Activated CD4-positive, alpha-beta T cell treated with anti-CD3 and anti-CD28 coated beads, Interleukin-2, amount 10 ng/mL, durations not matched to agents 24 days and 14 days (primary cell): ENCODE data around the gene ERF. TPM values are rescaled to one million over a fixed set of nuclear protein-coding genes. Genes with fewer than 3 reads are reported as not detected.

Experiments used
- DNase-seq: peaks from one replicate; pipeline ENCODE4 v3.0.0; 2022
- H3K27ac Mint-ChIP-seq: one replicate; pipeline ENCODE4 v1.8.0; 2022; ENCODE audit warnings: mild to moderate bottlenecking, mixed read lengths
- H3K27me3 Mint-ChIP-seq: one replicate; pipeline ENCODE4 v1.8.0; 2022; ENCODE audit warnings: mixed read lengths
- H3K36me3 Mint-ChIP-seq: one replicate; pipeline ENCODE4 v1.8.0; 2022; ENCODE audit warnings: low read depth, mild to moderate bottlenecking, mixed read lengths
- H3K4me1 Mint-ChIP-seq: one replicate; pipeline ENCODE4 v1.8.0; 2021; ENCODE audit warnings: mixed read lengths
- H3K4me3 Mint-ChIP-seq: one replicate; pipeline ENCODE4 v1.8.0; 2022; ENCODE audit warnings: mild to moderate bottlenecking, moderate library complexity, mixed read lengths
- H3K9me3 Mint-ChIP-seq: one replicate; pipeline ENCODE4 v1.8.0; 2021; ENCODE audit warnings: mixed read lengths
- intact Hi-C: fragments of 100-400 bp; cut with micrococcal nuclease; formaldehyde crosslinking; loops from one replicate; pipeline ENCODE4 v1.15.1; 2023
- total RNA-seq: library from RNA; stranded (reverse); gene quantifications from 2 replicates; pipeline ENCODE4 v1.2.3, GENCODE V29; 2022

Gene ERF
- total RNA-seq, 1 donor from 2014 or later, result 71.6 TPM

DNA sequence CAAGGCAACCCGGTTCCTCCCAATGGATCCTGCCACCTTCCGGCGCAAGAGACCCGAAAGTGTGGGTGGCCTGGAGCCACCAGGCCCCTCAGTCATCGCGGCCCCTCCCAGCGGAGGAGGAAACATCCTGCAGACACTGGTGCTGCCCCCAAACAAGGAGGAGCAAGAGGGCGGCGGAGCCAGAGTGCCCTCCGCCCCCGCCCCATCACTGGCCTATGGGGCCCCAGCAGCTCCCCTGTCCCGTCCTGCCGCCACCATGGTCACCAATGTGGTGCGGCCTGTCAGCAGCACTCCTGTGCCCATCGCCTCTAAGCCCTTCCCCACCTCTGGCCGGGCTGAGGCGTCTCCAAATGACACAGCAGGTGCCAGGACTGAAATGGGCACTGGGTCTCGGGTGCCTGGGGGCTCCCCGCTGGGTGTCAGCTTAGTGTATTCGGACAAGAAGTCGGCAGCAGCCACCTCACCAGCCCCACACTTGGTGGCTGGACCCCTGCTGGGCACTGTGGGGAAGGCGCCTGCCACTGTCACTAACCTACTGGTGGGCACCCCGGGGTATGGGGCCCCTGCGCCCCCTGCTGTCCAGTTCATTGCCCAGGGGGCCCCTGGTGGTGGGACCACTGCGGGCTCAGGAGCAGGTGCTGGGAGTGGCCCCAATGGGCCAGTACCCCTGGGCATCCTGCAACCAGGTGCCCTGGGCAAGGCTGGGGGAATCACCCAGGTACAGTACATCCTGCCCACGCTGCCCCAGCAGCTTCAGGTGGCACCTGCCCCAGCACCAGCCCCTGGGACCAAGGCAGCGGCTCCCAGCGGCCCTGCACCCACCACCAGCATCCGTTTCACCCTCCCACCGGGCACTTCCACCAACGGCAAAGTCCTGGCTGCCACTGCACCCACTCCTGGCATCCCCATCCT lies 35.9 kb upstream of the ERF start:
- Mint-ChIP-seq H3K9me3 (no peaks in the 10 kb centered on the region), H3K27ac (no peak overlapping the region), H3K4me3 (no peak overlapping the region), H3K36me3 (peaks cover 31% of the 10 kb centered on the region), H3K27me3 (no peaks in the 10 kb centered on the region), H3K4me1 (peaks cover 8% of the 10 kb centered on the region)
- DNase-seq, result peak; percentile 82
- intact Hi-C loops, result no loop called here

DNA sequence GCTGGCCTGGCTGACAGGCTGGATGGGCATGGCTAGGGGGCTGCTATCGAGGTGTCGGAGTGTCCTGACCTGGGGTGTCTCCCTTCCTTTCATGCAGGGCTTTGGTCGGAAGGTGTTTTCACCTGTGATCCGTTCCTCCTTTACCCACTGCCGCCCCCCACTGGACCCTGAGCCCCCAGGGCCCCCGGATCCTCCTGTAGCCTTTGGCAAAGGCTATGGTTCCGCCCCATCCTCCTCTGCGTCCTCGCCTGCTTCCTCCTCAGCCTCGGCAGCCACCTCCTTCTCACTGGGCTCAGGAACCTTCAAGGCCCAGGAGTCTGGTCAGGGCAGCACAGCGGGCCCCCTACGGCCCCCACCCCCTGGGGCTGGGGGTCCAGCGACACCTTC lies 35.2 kb upstream of the ERF start:
- intact Hi-C loops, result no loop called here
- Mint-ChIP-seq H3K4me1 (peaks cover 11% of the 10 kb centered on the region), H3K4me3 (no peak overlapping the region), H3K36me3 (peaks cover 31% of the 10 kb centered on the region), H3K27me3 (no peaks in the 10 kb centered on the region), H3K27ac (no peak overlapping the region), H3K9me3 (no peaks in the 10 kb centered on the region)
- DNase-seq, result no peak

DNA sequence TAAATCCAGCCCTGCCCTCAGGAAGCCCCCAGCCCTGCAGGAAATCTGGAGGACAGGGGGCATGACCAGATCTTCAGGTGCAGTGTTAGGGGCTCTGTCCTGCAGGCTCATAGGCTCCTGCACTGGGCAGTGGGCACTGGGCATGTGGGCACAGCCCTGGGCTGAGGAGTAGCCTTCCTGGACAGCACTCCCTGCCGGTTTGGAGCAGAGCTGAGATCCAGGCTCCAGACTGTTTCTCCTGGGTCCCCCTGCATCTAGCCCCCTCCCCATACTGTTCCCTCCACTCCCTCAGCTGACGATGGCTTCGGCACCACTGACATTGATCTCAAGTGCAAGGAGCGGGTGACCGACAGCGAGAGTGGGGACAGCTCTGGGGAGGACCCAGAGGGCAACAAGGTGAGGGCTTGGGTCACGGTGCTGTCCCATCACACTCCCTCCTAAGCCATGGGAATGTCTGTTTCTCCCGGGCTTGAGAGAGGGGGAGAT lies 34.7 kb upstream of the ERF start:
- intact Hi-C loops, result no loop called here
- DNase-seq, result no peak
- Mint-ChIP-seq H3K9me3 (no peaks in the 10 kb centered on the region), H3K36me3 (peaks cover 30% of the 10 kb centered on the region), H3K27ac (no peak overlapping the region), H3K27me3 (no peaks in the 10 kb centered on the region), H3K4me3 (no peak overlapping the region), H3K4me1 (peaks cover 16% of the 10 kb centered on the region)

DNA sequence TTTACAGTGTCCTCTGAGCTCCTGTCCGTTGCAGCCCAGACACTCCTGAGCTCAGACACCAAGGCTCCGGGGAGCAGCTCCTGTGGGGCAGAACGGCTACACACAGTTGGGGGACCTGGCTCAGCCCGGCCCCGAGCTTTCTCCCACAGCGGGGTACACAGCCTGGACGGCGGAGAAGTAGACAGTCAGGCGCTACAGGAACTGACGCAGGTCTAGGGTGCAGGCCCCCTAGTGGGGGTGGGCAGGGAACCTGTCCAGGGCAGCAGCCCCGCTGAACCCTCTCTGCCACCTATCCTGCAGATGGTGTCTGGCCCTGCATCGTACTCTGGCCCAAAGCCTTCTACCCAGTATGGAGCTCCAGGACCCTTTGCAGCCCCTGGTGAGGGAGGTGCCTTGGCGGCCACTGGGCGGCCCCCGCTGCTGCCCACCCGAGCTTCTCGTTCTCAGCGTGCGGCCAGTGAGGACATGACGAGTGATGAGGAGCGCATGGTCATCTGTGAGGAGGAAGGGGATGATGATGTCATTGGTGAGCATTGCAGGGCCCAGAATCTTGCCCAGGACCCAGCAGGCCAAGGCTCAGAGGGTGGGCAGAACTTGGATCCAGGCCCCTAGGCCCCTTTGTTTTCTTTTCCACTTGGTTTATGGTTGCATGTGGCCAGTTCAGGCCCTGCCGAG lies 34.1 kb upstream of the ERF start:
- Mint-ChIP-seq H3K36me3 (peaks cover 29% of the 10 kb centered on the region), H3K4me3 (no peak overlapping the region)

DNA sequence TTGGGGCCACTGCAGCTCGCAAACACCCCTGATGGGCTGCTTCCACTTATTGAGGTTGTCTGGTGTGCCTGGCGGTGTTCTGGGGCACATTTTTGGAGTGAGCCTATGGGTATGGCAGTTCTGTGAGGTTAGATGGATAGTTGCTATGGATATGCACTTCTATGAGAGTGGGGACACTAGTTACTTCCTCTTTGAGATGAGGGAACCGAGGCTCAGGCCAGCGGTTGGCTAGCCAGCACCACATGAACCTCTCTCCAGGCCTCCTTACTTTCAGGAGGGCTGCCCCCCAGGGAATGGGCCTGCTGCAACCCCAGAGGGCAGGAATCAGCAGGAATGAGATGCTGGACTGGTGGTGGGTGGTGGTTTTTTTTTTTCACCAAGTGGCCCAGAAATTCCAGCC lies 33.5 kb upstream of the ERF start:
- no peaks in the 10 kb centered on the region for H3K9me3 Mint-ChIP-seq
- no peaks in the 10 kb centered on the region for H3K27me3 Mint-ChIP-seq
- intact Hi-C loops, result no loop called here
- no peak overlapping the region for H3K27ac Mint-ChIP-seq
- H3K4me3 Mint-ChIP-seq, result no peak overlapping the region
- peaks cover 16% of the 10 kb centered on the region for H3K4me1 Mint-ChIP-seq
- DNase-seq, result no peak
- peaks cover 28% of the 10 kb centered on the region for H3K36me3 Mint-ChIP-seq

More for the DNA sequence above, 34.1 kb upstream of the ERF start:
- no peak for DNase-seq
- Mint-ChIP-seq H3K27ac (no peak overlapping the region), H3K9me3 (no peaks in the 10 kb centered on the region), H3K27me3 (no peaks in the 10 kb centered on the region), H3K4me1 (peaks cover 16% of the 10 kb centered on the region)
- intact Hi-C loops, result no loop called here

DNA sequence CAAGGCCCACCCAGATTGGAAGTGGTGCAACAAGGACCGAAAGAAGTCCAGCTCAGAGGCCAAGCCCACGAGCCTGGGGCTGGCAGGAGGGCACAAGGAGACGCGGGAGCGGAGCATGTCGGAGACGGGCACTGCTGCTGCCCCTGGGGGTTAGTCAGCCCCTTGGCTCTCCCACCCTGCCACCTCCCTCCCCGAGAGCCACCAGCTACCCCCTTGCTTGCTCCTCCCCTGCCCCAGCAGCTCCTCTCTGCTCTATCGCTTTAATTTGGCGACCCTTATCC lies 32.8 kb upstream of the ERF start:
- H3K27ac Mint-ChIP-seq, result no peak overlapping the region
- intact Hi-C loops, result no loop called here
- peak; percentile 55 for DNase-seq

DNA sequence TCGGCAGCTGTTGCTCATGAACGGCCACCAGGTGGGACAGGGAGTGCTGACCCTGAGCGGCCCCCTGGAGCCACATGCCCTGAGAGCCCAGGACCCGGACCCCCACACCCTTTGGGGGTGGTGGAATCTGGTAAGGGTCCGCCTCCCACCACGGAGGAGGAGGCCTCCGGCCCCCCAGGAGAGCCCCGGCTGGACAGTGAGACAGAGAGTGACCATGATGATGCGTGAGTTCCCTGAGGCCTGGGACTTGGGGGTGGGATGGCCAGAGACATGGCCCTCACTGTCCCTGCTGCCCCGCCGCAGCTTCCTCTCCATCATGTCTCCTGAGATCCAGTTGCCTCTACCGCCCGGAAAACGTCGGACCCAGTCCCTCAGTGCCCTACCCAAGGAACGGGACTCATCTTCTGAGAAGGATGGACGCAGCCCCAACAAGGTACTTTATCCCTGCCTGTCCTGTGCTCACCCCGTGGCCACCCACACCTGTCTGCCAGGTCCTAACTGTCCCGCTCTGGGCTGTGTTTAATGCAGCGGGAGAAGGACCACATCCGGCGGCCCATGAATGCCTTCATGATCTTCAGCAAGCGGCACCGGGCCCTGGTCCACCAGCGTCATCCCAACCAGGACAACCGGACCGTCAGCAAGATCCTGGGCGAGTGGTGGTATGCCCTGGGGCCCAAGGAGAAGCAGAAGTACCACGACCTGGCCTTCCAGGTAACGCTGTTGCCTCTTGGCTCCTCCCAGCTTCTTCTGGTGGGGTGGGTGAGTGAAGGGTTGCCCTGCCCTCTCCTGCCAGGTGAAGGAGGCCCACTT lies 32.3 kb upstream of the ERF start:
- Mint-ChIP-seq H3K4me1 (peaks cover 20% of the 10 kb centered on the region), H3K4me3 (no peak overlapping the region), H3K9me3 (no peaks in the 10 kb centered on the region), H3K27me3 (no peaks in the 10 kb centered on the region), H3K27ac (peak overlapping the region; percentile 63), H3K36me3 (peaks cover 26% of the 10 kb centered on the region)
- peak; percentile 56 for DNase-seq
- intact Hi-C loops, result no loop called here

More for the DNA sequence above, 32.8 kb upstream of the ERF start:
- Mint-ChIP-seq H3K4me3 (no peak overlapping the region), H3K4me1 (peaks cover 16% of the 10 kb centered on the region), H3K36me3 (peaks cover 26% of the 10 kb centered on the region), H3K9me3 (no peaks in the 10 kb centered on the region), H3K27me3 (no peaks in the 10 kb centered on the region)

DNA sequence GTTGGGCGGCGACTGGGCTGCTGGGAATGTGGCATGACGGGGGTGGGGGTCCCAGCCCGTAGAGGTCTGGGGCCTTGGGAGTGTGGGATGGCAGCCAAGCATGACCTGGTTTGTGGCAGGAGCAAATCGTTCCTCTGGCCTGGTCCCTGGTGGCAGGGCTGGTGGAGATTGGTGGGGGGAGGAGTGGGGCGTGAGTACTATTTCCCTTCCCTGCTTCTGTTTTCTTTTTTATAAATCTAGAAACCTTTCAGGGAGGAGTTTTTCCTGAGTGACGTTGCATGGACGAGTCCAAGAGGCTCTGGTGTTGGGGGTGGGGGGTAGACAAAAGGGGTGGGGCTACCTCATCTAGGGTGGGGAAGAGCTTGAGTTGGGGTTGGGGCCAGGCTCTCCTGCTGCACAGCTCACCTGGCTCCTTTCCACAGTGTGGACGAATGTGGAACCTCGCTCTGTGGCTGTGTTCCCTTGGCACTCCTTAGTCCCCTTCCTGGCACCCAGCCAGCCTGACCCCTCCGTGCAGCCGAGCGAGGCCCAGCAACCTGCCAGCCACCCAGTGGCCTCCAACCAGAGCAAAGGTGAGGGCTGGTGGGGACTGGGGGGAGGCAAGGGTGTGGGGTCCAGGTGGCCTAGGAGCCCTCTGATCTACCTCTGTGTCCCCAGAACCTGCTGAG lies 31.6 kb upstream of the ERF start:
- no peaks in the 10 kb centered on the region for H3K9me3 Mint-ChIP-seq
- intact Hi-C loops, result no loop called here
- H3K27me3 Mint-ChIP-seq, result no peaks in the 10 kb centered on the region
- peaks cover 22% of the 10 kb centered on the region for H3K36me3 Mint-ChIP-seq
- DNase-seq, result peak; percentile 56
- H3K4me1 Mint-ChIP-seq, result peaks cover 24% of the 10 kb centered on the region
- peak overlapping the region; percentile 80 for H3K27ac Mint-ChIP-seq
- H3K4me3 Mint-ChIP-seq, result peak overlapping the region; percentile 95

DNA sequence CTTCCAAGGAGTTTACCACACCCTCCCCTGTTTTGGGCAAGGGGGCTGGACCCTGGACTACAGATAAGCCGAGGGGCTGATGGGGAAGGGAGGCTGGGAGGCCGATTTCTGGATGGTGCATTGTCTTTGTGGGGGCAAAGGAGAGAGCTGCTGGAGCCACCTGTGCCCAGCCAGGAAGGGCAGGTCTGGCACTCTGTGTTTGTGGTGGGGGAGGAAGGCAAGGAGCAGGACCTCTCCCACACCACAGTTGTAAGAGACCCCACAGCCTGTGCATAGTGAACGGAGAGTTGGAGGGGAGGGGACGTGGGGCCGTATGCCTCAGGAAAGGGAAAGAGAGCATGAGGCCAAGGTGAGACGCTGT lies 31.0 kb upstream of the ERF start:
- peaks cover 18% of the 10 kb centered on the region for H3K36me3 Mint-ChIP-seq
- no peaks in the 10 kb centered on the region for H3K27me3 Mint-ChIP-seq
- no peaks in the 10 kb centered on the region for H3K9me3 Mint-ChIP-seq
- peak overlapping the region; percentile 80 for H3K27ac Mint-ChIP-seq
- H3K4me1 Mint-ChIP-seq, result peaks cover 26% of the 10 kb centered on the region
- peak overlapping the region; percentile 95 for H3K4me3 Mint-ChIP-seq
- intact Hi-C loops, result loop anchor here (2.0 kb wide), 1 partner anchor 39 kb away; the partner anchor contains the start of gene MEGF8
- DNase-seq, result no peak

DNA sequence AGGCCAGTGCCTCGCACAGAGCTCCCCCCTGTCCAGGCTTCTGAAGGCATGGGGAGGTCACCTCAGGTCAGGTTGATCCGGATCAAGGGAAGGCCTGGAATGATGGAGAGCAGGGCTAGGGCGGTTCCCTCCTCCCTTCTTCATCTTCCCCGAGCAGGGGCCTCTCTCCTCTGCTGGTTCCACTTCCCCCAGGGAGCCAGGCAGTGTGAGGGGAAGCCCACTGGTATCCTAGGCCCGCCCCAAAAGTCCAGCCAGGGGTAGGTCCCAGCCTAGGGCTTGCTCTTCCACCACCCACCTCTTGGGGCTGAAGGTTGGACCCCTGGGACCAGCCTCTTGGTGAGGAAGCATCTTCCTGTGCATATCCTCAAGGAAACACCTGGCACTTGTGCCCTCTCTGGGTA lies 30.6 kb upstream of the ERF start:
- Mint-ChIP-seq H3K9me3 (no peaks in the 10 kb centered on the region), H3K4me3 (peak overlapping the region; percentile 95), H3K27ac (peak overlapping the region; percentile 95), H3K27me3 (no peaks in the 10 kb centered on the region), H3K36me3 (peaks cover 18% of the 10 kb centered on the region), H3K4me1 (peaks cover 26% of the 10 kb centered on the region)
- DNase-seq, result peak; percentile 58
- intact Hi-C loops, result loop anchor here (2.0 kb wide), 1 partner anchor 39 kb away; the partner anchor contains the start of gene MEGF8

DNA sequence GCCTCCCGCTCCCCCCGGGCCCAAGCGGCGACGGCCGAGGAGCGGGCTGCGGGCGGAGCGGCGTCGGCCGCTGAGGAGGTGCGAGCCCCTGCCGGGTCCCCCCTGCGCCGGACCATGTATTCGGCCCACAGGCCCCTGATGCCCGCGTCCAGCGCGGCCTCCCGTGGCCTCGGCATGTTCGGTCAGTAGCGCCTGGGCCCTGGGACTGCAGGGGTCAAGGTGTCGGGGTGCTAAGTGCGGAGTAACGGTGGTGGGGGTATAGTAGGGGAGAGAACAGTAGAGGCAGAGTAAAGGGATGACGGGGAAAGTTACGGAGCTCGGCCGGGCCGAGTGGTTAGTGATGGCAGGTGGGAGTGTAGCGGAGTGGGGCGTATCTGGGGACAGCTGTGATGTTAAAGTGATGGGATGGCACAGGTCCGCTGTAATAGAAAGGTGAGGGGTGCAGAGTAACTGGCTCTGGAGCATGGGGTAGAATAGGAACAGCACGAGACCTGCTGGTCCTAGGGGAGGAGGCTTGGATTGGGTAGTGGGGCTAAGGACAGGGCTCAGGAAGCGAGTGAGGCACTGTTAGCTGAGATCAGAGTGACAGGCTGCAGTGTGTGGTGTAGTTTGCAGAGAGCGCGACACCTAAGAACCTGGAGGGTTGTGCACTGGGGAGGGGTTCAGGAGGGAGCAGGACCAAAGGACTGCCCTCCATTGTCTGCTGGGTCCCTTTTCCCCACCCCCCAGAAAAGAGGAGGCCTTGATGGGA lies 29.8 kb upstream of the ERF start:
- intact Hi-C loops, result loop anchor here (2.0 to 5.0 kb wide), 3 partner anchors 40 to 397 kb away; partner anchors contain the start of gene MEGF8
- Mint-ChIP-seq H3K4me3 (peak overlapping the region; percentile 95), H3K27ac (peak overlapping the region; percentile 95), H3K4me1 (peaks cover 26% of the 10 kb centered on the region), H3K9me3 (no peaks in the 10 kb centered on the region), H3K27me3 (no peaks in the 10 kb centered on the region), H3K36me3 (peaks cover 16% of the 10 kb centered on the region)
- DNase-seq, result peak; percentile 77

DNA sequence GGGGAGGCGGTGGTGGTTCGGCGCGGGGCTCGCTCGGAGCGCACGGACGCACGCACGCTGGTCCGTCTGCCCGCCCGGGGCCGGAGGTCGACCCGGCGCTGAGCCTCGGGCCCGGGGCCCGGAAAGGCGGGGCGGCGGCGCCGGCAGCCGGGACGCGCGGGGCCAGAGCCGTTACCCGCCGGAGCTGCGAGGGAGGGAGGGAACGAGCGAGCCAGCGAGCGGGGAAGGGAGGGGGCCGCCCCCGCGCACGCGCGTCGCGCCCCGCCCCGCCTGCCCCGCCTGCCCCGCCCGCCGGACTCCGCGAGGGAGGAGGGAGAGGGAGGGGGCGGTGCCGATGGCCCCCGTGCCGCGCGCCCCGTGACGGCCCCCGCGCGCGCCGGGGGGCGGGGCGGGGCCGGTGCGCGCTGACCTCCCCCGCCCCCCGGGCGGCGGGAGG lies 29.2 kb upstream of the ERF start:
- Mint-ChIP-seq H3K27me3 (no peaks in the 10 kb centered on the region), H3K9me3 (no peaks in the 10 kb centered on the region), H3K4me3 (no peak overlapping the region), H3K36me3 (peaks cover 15% of the 10 kb centered on the region), H3K27ac (no peak overlapping the region), H3K4me1 (peaks cover 33% of the 10 kb centered on the region)
- intact Hi-C loops, result loop anchor here (2.0 to 5.0 kb wide), 3 partner anchors 41 to 397 kb away; partner anchors contain the start of gene MEGF8
- DNase-seq, result peak; percentile 95
